RWPE2 (cell line): ENCODE data around the gene GUCY2F.
A peak's percentile ranks its signal among the peaks of the same experiment; 100 is the strongest.

Source experiments
- ATAC-seq: fragments of 200-7000 bp; cut with Tn5 transposase; 3 replicates; pipeline ENCODE4 v1.9.1; 2021; ENCODE audit warnings: low read depth
- DNase-seq: peaks from one replicate; pipeline ENCODE4 v3.0.0-alpha.2; 2020; ENCODE audit warnings: low spot score
- H3K27ac ChIP-seq: fragments of 450-650 bp; 2 replicates; pipeline ENCODE4 v1.5.1; 2017; ENCODE audit warnings: mild to moderate bottlenecking; ENCODE audit not compliant: poor library complexity, severe bottlenecking
- H3K27me3 ChIP-seq: fragments of 250-450 bp; sonication (Bioruptor Pico); 2 replicates; pipeline ENCODE4 v1.5.1; 2021; ENCODE audit warnings: mild to moderate bottlenecking, moderate library complexity; ENCODE audit not compliant: insufficient read depth, poor library complexity, severe bottlenecking
- H3K36me3 ChIP-seq: fragments of 250-450 bp; sonication (Bioruptor Pico); 2 replicates; pipeline ENCODE4 v1.5.1; 2020; ENCODE audit warnings: low read depth, mild to moderate bottlenecking, moderate library complexity
- H3K4me1 ChIP-seq: fragments of 250-450 bp; sonication (Bioruptor Pico); 2 replicates; pipeline ENCODE4 v1.5.1; 2021; ENCODE audit warnings: mild to moderate bottlenecking, moderate library complexity; ENCODE audit not compliant: insufficient read depth, poor library complexity, severe bottlenecking
- H3K4me3 ChIP-seq: fragments of 250-450 bp; sonication (Bioruptor Pico); 2 replicates; pipeline ENCODE4 v1.5.1; 2021; ENCODE audit warnings: mild to moderate bottlenecking, moderate library complexity; ENCODE audit not compliant: severe bottlenecking
- H3K9me3 ChIP-seq: fragments of 250-450 bp; sonication (Bioruptor Pico); 2 replicates; pipeline ENCODE4 v1.5.1; 2021; ENCODE audit warnings: mild to moderate bottlenecking, moderate library complexity; ENCODE audit not compliant: severe bottlenecking
- CTCF ChIP-seq: fragments of 450-650 bp; IDR thresholded peaks from one replicate; pipeline ENCODE4 v1.5.1; 2017; ENCODE audit warnings: mild to moderate bottlenecking, moderate library complexity; ENCODE audit not compliant: poor library complexity, severe bottlenecking

Gene GUCY2F

DNA sequence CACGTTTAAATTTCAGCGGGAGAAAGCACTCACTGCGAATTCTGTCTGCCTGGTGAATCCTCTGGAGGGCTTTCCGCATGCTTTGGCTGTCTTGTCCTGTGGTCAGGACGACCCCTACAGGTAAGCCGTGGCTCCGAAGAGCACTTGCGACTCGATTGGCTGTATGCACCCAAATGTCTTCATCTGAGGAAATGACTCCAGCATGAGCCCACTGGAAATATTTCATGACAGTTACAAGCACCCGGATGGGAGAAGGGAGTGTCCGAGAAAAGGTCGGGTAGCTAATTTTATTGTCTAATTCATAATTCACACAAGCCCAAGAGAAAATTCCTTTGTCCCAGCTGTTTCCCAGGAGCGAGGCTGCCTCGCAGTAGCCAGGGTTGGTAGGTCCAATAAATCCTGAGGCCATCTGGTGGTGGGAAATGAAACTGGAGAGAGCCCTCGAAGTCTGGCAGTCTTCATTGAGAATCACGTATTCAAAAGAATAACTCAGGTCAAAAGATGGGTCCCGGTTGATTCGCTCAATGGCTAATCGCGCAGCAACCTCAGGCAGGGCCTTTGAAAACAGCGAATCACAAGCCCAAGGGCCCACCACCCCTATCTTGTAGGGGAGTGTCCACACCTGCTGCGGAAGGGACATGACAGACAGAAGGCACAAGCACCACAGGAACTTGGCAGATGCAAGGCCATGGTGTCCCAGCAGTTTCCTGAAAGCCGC lies 6.6 kb downstream of the GUCY2F start:
- Histone ChIP-seq H3K27ac (no peak overlapping the region), H3K4me3 (no peak overlapping the region), H3K4me1 (no peaks in the 10 kb centered on the region), H3K27me3 (no peaks in the 10 kb centered on the region), H3K36me3 (no peaks in the 10 kb centered on the region), H3K9me3 (no peaks in the 10 kb centered on the region)
- peak; percentile 38 for TF ChIP-seq CTCF
- ATAC-seq (peak; percentile 73), DNase-seq (no peak)

DNA sequence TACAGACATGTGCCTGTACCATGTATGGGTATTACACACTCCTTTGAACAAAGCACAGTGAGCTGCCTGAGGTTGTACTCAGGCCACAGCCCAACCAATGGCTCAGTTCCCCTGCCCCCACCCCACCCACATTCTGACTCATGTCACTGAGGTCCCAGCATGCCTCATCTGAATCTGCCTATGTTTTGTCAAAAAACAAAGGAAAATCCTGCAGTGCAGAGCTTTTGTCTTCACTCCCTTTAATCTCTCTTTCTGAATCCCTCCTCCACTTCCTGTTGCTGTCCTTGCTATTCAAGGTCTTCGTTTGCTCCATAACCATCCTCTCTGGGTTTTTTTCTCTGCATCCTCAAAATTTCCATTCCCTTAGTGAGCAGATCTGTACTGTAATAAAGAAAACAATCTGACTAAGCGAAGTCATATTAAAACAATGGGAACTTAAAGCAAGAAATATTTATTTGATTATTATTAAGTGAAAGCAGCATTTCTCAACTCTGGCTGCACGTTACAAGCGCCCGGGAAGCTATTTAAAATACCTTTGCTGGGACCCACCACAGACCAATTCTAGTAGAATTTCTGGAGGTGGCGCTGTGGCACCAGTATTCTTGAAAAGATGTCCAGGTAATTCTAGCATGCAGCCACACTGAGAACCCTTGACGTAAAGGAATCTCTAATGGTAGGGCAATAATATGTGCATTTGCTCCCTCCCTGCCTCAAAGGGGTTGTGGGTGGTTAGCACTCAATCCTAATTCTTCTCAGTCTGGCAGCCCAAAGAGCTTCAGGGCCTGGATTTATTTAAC lies 8.7 kb downstream of the GUCY2F start:
- Histone ChIP-seq H3K4me3 (no peak overlapping the region), H3K27me3 (no peaks in the 10 kb centered on the region), H3K9me3 (no peaks in the 10 kb centered on the region), H3K36me3 (no peaks in the 10 kb centered on the region), H3K4me1 (no peaks in the 10 kb centered on the region), H3K27ac (no peak overlapping the region)
- TF ChIP-seq CTCF = no peak
- DNase-seq = no peak
- ATAC-seq = peak; percentile 53

DNA sequence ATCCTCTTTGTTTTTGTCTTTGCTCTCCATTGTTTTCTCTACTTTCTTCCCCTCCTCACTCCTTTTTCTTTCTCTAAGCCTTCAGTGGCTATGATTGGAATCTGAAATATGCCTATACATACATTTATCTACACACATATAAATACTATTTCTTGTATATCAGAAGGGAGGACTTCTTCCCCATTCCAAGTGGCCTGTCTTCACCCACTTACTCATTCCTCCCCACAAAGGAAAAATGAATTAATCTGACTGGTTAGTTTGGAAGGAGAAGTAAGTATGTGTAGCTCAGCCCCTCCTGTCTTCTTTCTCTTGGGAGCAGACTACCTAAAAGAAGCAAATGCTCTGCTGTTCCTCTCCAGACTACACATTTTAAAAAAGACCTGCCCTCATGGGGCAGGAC lies 17.7 kb downstream of the GUCY2F start:
- Histone ChIP-seq H3K4me1 (no peaks in the 10 kb centered on the region), H3K4me3 (no peak overlapping the region), H3K27me3 (no peaks in the 10 kb centered on the region), H3K36me3 (no peaks in the 10 kb centered on the region), H3K9me3 (no peaks in the 10 kb centered on the region), H3K27ac (no peak overlapping the region)
- no peak for ATAC-seq
- no peak for DNase-seq
- no peak for TF ChIP-seq CTCF

DNA sequence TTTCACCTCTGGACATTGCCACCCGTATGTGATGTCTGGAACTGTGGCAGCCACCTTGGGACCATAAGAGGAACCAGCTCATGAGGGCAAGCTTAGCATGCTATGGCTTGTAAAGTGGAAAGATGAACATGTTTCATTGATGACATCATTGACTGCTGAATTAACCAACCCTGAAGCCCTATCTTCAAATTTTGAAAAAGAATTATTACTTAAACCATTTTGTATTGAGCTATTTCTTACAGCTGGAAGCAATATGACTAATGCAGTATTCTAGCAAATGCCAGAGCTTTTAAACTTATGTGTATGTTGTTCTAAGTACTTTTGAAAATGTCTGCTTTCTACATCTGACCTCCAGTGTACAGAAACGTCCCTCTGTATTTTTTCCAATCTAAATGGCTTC lies 18.1 kb downstream of the GUCY2F start:
- DNase-seq = no peak
- no peaks in the 10 kb centered on the region for H3K27me3 ChIP-seq
- no peaks in the 10 kb centered on the region for H3K4me1 ChIP-seq
- no peak for ATAC-seq
- no peaks in the 10 kb centered on the region for H3K36me3 ChIP-seq
- H3K4me3 ChIP-seq = no peak overlapping the region
- TF ChIP-seq CTCF = no peak
- no peaks in the 10 kb centered on the region for H3K9me3 ChIP-seq
- H3K27ac ChIP-seq = no peak overlapping the region
